Measurements from ENCODE around the gene MXD3.

MXD3 gene

DNA sequence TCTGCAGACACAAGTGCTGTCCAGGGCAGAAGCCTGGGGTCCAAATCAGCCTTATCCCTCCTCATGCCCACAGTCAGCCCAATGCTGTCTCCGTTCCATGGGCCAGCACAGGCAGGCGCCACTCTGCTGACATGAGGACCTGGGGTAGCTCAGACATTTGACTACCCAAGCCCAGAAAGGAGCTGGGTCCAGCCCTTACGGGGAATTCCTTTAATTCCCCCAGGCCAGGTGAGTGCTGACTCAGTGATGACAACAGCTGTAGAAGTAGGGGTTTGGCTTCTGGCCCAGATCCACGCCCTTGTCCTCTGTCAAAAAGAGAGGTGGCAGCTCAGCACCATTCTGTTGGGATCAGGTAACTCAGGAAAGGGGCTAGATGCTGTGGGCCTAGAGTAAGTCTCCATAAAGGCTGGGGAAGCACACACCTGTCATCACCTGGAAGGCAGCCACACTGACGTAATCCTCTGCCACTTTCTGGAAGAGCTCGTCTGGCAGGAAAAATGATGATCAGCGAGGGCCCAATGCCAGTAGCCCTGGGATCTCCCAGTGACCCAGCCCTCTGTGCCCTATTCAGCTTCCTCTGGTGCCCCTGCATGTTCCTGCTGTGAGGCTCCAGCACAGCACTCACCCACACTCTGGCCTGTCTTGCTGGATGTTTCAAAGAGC lies 10.1 kb downstream of the MXD3 start:
- Histone ChIP-seq H3K27ac (ENCODE audit: extremely low read depth, low read depth, low read length) (no peak overlapping the region; the same call in 1 of the 2 replicates), H3K9me3 (ENCODE audit: control insufficient read depth, insufficient read depth, low read depth, low read length) (no peaks in the 10 kb centered on the region), H3K4me3 (ENCODE audit: low read depth, low read length) (no peak overlapping the region), H3K4me1 (ENCODE audit: control insufficient read depth, insufficient read depth, low read length) (peaks cover 13% of the 10 kb centered on the region), H3K36me3 (ENCODE audit: control insufficient read depth in 2 of 2, insufficient read depth in 1 of 2, low read length in 2 of 2) (peaks cover 4 to 68% of the 10 kb centered on the region in 2 experiments; a peak in 2 of 3 replicates)
- POLR2A ChIA-PET: interaction anchor here (0.6 to 1.3 kb wide), 5 partner anchors 8 to 149 kb away, joined by 3 to 10 read pairs (median 3); partner anchors contain the start of gene MXD3
- CTCF ChIA-PET: interaction anchor here (0.7 to 3.4 kb wide), 7 partner anchors 8 to 191 kb away, joined by 3 to 16 read pairs (median 5); no protein-coding TSS in a partner anchor
- TF ChIP-seq KLF9 (tag by site-specific recombination; IDR thresholded peaks at IDR 0.05; ENCODE audit: low read depth) (no peak), SP7 (tag by site-specific recombination; IDR thresholded peaks at IDR 0.05) (0 out of 2 replicates have a peak, but pooled peaks have one; percentile 8), KLF1 (tag by site-specific recombination; IDR thresholded peaks at IDR 0.05) (peak; percentile 74), ZNF366 (tag by site-specific recombination; conservative IDR thresholded peaks at IDR 0.05) (peak; percentile 70; the same call in 1 of the 2 replicates), ZNF350 (tag by site-specific recombination; IDR thresholded peaks at IDR 0.05) (no peak), ZNF629 (tag by site-specific recombination; IDR thresholded peaks at IDR 0.05) (peak; percentile 76), KLF8 (tag by site-specific recombination; IDR thresholded peaks at IDR 0.05) (peak; percentile 56), ZFP3 (tag by site-specific recombination; IDR thresholded peaks at IDR 0.05; ENCODE audit: low read depth) (no peak), KLF10 (tag by site-specific recombination; IDR thresholded peaks at IDR 0.05) (peak; percentile 85), OSR2 (tag by site-specific recombination; IDR thresholded peaks at IDR 0.05) (peak; percentile 53), ZNF175 (tag by site-specific recombination; IDR thresholded peaks at IDR 0.05) (no peak), ZFP37 (tag by site-specific recombination; IDR thresholded peaks at IDR 0.05) (0 out of 2 replicates have a peak, but pooled peaks have one; percentile 39), BCL11B (tag by site-specific recombination; IDR thresholded peaks at IDR 0.05; ENCODE audit: low read depth) (no peak)
- TF ChIP-seq, protein P1, sequence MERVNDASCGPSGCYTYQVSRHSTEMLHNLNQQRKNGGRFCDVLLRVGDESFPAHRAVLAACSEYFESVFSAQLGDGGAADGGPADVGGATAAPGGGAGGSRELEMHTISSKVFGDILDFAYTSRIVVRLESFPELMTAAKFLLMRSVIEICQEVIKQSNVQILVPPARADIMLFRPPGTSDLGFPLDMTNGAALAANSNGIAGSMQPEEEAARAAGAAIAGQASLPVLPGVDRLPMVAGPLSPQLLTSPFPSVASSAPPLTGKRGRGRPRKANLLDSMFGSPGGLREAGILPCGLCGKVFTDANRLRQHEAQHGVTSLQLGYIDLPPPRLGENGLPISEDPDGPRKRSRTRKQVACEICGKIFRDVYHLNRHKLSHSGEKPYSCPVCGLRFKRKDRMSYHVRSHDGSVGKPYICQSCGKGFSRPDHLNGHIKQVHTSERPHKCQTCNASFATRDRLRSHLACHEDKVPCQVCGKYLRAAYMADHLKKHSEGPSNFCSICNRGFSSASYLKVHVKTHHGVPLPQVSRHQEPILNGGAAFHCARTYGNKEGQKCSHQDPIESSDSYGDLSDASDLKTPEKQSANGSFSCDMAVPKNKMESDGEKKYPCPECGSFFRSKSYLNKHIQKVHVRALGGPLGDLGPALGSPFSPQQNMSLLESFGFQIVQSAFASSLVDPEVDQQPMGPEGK (tag by site-specific recombination; IDR thresholded peaks at IDR 0.05): peak; percentile 50
- TF ChIP-seq, protein P2, sequence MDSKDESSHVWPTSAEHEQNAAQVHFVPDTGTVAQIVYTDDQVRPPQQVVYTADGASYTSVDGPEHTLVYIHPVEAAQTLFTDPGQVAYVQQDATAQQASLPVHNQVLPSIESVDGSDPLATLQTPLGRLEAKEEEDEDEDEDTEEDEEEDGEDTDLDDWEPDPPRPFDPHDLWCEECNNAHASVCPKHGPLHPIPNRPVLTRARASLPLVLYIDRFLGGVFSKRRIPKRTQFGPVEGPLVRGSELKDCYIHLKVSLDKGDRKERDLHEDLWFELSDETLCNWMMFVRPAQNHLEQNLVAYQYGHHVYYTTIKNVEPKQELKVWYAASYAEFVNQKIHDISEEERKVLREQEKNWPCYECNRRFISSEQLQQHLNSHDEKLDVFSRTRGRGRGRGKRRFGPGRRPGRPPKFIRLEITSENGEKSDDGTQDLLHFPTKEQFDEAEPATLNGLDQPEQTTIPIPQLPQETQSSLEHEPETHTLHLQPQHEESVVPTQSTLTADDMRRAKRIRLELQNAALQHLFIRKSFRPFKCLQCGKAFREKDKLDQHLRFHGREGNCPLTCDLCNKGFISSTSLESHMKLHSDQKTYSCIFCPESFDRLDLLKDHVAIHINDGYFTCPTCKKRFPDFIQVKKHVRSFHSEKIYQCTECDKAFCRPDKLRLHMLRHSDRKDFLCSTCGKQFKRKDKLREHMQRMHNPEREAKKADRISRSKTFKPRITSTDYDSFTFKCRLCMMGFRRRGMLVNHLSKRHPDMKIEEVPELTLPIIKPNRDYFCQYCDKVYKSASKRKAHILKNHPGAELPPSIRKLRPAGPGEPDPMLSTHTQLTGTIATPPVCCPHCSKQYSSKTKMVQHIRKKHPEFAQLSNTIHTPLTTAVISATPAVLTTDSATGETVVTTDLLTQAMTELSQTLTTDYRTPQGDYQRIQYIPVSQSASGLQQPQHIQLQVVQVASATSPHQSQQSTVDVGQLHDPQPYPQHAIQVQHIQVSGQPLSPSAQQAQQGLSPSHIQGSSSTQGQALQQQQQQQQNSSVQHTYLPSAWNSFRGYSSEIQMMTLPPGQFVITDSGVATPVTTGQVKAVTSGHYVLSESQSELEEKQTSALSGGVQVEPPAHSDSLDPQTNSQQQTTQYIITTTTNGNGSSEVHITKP (tag by site-specific recombination; IDR thresholded peaks at IDR 0.05): peak; percentile 39; the same call in 1 of the 2 replicates

DNA sequence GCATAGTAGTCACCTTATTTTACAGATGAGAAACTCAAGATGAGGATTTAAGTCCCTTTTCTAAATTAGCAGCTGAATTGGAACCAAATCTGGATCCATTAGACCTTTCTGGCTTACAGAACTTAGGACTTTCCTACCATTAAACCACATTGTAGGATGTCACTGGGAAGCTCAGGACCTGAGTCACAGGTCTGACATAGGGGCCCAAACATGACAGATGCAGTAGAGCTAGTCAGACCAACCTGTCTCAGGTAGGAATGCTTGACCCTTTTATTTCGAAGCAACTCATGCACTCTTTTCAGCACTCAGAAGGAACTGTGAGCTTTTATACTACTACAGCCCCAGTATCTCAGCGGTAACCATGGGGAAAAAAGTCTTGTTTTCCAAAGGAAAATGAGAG lies 10.7 kb downstream of the MXD3 start:
- Histone ChIP-seq H3K36me3 (ENCODE audit: control insufficient read depth in 2 of 2, insufficient read depth in 1 of 2, low read length in 2 of 2) (peaks cover 4 to 68% of the 10 kb centered on the region in 2 experiments; a peak in 2 of 3 replicates), H3K27ac (ENCODE audit: extremely low read depth, low read depth, low read length) (0 out of 2 replicates have a peak overlapping the region, but pooled peaks have one; percentile 2), H3K4me3 (ENCODE audit: low read depth, low read length) (no peak overlapping the region), H3K4me1 (ENCODE audit: control insufficient read depth, insufficient read depth, low read length) (peaks cover 13% of the 10 kb centered on the region), H3K9me3 (ENCODE audit: control insufficient read depth, insufficient read depth, low read depth, low read length) (no peaks in the 10 kb centered on the region)
- TF ChIP-seq, protein P3, sequence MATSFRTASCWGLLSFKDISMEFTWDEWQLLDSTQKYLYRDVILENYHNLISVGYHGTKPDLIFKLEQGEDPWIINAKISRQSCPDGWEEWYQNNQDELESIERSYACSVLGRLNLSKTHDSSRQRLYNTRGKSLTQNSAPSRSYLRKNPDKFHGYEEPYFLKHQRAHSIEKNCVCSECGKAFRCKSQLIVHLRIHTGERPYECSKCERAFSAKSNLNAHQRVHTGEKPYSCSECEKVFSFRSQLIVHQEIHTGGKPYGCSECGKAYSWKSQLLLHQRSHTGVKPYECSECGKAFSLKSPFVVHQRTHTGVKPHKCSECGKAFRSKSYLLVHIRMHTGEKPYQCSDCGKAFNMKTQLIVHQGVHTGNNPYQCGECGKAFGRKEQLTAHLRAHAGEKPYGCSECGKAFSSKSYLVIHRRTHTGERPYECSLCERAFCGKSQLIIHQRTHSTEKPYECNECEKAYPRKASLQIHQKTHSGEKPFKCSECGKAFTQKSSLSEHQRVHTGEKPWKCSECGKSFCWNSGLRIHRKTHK (tag by site-specific recombination; IDR thresholded peaks at IDR 0.05): no peak
- no peak for TF ChIP-seq ZNF747 (tag by site-specific recombination; IDR thresholded peaks at IDR 0.05)
- ChIA-PET CTCF (interaction anchor here (1.1 to 3.4 kb wide), 4 partner anchors 9 to 640 kb away, joined by 3 to 16 read pairs (median 11); no protein-coding TSS in a partner anchor), POLR2A (interaction anchor here (1.1 to 1.3 kb wide), 3 partner anchors 9 to 78 kb away, joined by 3 to 10 read pairs (median 4); partner anchors contain the start of gene MXD3)
